ENCODE data around the gene ELOVL2. TPM values are rescaled to one million over a fixed set of nuclear protein-coding genes. Genes with fewer than 3 reads are reported as not detected.

The ELOVL2 gene, protein sequence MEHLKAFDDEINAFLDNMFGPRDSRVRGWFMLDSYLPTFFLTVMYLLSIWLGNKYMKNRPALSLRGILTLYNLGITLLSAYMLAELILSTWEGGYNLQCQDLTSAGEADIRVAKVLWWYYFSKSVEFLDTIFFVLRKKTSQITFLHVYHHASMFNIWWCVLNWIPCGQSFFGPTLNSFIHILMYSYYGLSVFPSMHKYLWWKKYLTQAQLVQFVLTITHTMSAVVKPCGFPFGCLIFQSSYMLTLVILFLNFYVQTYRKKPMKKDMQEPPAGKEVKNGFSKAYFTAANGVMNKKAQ
- total RNA-seq (2013; cell fraction: nucleolus; rRNA removed), result not detected in 2 replicates
- not detected in 2 replicates for total RNA-seq (2014; rRNA removed)
- not detected in 2 replicates for total RNA-seq (2014; rRNA removed; fragmentation: Illumina TruSeq; extraction: Trizol)
- not detected in 2 replicates for total RNA-seq (2021)
- not detected for polyA plus RNA-seq (2011; ENCODE audit: low read depth)
- 0.03 TPM in 1 of 2 replicates, not detected in the other for polyA plus RNA-seq (2011; rRNA removed)
- not detected in 2 replicates for polyA plus RNA-seq (2011; cell fraction: cytosol; rRNA removed)
- not detected in 2 replicates for polyA plus RNA-seq (2011; cell fraction: nucleus; rRNA removed)
- polyA plus RNA-seq (2012), result 0.03 TPM in 1 of 2 replicates, not detected in the other
- polyA plus RNA-seq (2014; fragmentation: Illumina TruSeq; extraction: Trizol), result 0.01 TPM in 1 of 2 replicates, not detected in the other
- polyA plus RNA-seq (2014; fragmentation: Nextera tagmentation; extraction: Ambion mirVana), result not detected
- not detected in 2 replicates for polyA plus RNA-seq (2014; rRNA removed)
- not detected for polyA plus RNA-seq (2016; fragmentation: Nextera tagmentation; extraction: Ambion mirVana)
- not detected in 2 replicates for polyA minus RNA-seq (2011; rRNA and poly(A)+ RNA removed)
- polyA minus RNA-seq (2011; cell fraction: cytosol; rRNA and poly(A)+ RNA removed), result not detected in 2 replicates
- polyA minus RNA-seq (2011; cell fraction: nucleus; rRNA and poly(A)+ RNA removed), result not detected in 2 replicates
- Bru-seq, nascent RNA, result percentile 12 among the genes with signal in this experiment
- percentile 14 among the genes with signal in this experiment for BruChase-seq, experiment 1, labeled RNA remaining after a 6-hour chase
- BruChase-seq, experiment 2, labeled RNA remaining after a 2-hour chase, result percentile 14 among the genes with signal in this experiment
- long read RNA-seq, experiment 1, result 0 reads
- long read RNA-seq, experiment 2, result 0 reads

DNA sequence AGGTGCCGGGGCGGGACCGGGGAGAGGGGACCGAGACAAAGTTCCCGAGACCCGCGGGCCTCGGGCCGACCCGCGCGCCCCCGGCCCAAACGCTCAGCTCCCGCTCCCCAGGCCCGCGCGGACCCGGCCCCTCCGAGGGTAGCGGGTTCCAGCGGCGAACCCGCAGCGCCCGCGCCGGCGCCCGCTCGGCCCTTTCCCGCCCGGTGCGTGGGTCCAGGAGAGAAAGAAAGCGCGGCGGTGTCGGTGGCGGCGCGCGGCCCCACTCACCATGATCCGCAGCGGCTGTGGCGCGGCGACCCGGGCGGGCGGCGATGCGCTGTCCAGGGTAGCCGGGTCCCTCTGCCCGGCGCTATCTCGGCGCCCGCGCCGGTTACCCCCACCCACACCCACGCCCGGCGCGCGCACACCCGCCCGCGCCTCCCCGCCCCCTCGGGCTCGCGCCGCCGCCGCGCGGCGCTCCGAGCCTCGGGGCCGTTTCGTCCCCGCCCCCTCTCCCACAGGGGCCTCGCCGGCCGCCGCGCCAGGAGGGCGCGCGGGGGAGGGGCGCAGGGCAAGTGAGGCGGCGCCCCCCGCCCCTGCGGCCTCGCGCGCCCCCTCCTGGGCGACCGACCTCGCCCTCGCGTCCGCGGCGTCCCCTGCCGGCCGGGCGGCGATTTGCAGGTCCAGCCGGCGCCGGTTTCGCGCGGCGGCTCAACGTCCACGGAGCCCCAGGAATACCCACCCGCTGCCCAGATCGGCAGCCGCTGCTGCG, at the start of gene ELOVL2:
ELOVL2 (minus strand) TSS at position 345 of the 751 bp plus-strand sequence; CDS start at position 270, 75 bp downstream.
- peak within 1 kb of the TSS; percentile 94 for H3K4me2 ChIP-seq (ENCODE audit: control insufficient read depth, insufficient read depth)
- no peaks in the 10 kb centered on the region for H3K36me3 ChIP-seq (ENCODE audit: control insufficient read depth in 2 of 2, insufficient read depth in 2 of 2, low read length in 1 of 2)
- FAIRE-seq (no peak), ATAC-seq (peak; percentile 78), DNase-seq (ENCODE audit: low read depth, low spot score) (no peak)
- ChIA-PET CTCF (no interaction called here), POLR2A (no interaction called here), RAD21 (ENCODE audit: unreplicated experiment) (no interaction called here), SMC1A (ENCODE audit: uncharacterized antibody, unreplicated experiment) (no interaction called here)
- BruUV-seq (replicated peaks), result no TSS peak
- intact Hi-C loops (cut with micrococcal nuclease; ENCODE audit: unreplicated experiment), result no loop called here
- in situ Hi-C loops (cut with MboI), result no loop called here
- H4K20me1 ChIP-seq (ENCODE audit: control insufficient read depth, insufficient read depth), result no peaks in the 10 kb centered on the region
- WGBS (ENCODE audit: insufficient coverage, insufficient replicate concordance, low lambda C conversion rate, missing lambda C conversion rate), result 31% methylated on average over 46 of the region's 124 CpGs
- H3K9me3 ChIP-seq (replicated peaks; ENCODE audit: control insufficient read depth, insufficient read depth, low read length), result no peaks in the 10 kb centered on the region
- peak within 1 kb of the TSS; percentile 58 for H3K4me3 ChIP-seq
- H3K4me1 ChIP-seq (ENCODE audit: control insufficient read depth, insufficient read depth, low read length), result 0 out of 2 replicates have a peak, but pooled peaks cover 4% of the 10 kb centered on the region
- no peak within 1 kb of the TSS for H3K9ac ChIP-seq (ENCODE audit: control insufficient read depth, insufficient read depth, low read length)
- no peak within 1 kb of the TSS for H3K27ac ChIP-seq (ENCODE audit: control insufficient read depth, insufficient read depth)
- peaks cover 8 to 22% of the 10 kb centered on the region in 2 experiments for H3K27me3 ChIP-seq (replicated peaks in 1 of 2; ENCODE audit: control insufficient read depth in 2 of 2, insufficient read depth in 2 of 2, low read length in 1 of 2)
- H3K79me2 ChIP-seq (ENCODE audit: control insufficient read depth, insufficient read depth, low read length), result no peaks in the 10 kb centered on the region
- H2AFZ ChIP-seq (ENCODE audit: control insufficient read depth, low read depth, low read length), result peak within 1 kb of the TSS; percentile 4; the same call in 1 of the 2 replicates
- TF ChIP-seq MXI1 (IDR thresholded peaks at IDR 0.05; ENCODE audit: low read depth, low read length), result no peak
- TF ChIP-seq RAD51 (IDR thresholded peaks at IDR 0.05), result no peak
- TF ChIP-seq HDAC6 (IDR thresholded peaks at IDR 0.05; ENCODE audit: unreplicated experiment), result no peak
- no peak for TF ChIP-seq TARDBP (IDR thresholded peaks at IDR 0.05; ENCODE audit: borderline replicate concordance)
- no peak for TF ChIP-seq POLR2AphosphoS5 (IDR thresholded peaks at IDR 0.05; ENCODE audit: low read length)
- TF ChIP-seq, protein P1, sequence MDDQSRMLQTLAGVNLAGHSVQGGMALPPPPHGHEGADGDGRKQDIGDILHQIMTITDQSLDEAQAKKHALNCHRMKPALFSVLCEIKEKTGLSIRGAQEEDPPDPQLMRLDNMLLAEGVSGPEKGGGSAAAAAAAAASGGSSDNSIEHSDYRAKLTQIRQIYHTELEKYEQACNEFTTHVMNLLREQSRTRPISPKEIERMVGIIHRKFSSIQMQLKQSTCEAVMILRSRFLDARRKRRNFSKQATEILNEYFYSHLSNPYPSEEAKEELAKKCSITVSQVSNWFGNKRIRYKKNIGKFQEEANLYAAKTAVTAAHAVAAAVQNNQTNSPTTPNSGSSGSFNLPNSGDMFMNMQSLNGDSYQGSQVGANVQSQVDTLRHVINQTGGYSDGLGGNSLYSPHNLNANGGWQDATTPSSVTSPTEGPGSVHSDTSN (IDR thresholded peaks at IDR 0.05; ENCODE audit: insufficient replicate concordance, low read depth, low read length), result no peak
- TF ChIP-seq, protein P2, sequence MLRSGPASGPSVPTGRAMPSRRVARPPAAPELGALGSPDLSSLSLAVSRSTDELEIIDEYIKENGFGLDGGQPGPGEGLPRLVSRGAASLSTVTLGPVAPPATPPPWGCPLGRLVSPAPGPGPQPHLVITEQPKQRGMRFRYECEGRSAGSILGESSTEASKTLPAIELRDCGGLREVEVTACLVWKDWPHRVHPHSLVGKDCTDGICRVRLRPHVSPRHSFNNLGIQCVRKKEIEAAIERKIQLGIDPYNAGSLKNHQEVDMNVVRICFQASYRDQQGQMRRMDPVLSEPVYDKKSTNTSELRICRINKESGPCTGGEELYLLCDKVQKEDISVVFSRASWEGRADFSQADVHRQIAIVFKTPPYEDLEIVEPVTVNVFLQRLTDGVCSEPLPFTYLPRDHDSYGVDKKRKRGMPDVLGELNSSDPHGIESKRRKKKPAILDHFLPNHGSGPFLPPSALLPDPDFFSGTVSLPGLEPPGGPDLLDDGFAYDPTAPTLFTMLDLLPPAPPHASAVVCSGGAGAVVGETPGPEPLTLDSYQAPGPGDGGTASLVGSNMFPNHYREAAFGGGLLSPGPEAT (IDR thresholded peaks at IDR 0.05; ENCODE audit: low read depth), result no peak
- no peak for TF ChIP-seq TCF7 (IDR thresholded peaks at IDR 0.05; ENCODE audit: borderline replicate concordance)
- TF ChIP-seq RAD21 (IDR thresholded peaks at IDR 0.05; ENCODE audit: insufficient read depth, low read depth, low read length), result peak; percentile 28; the same call in 1 of the 2 replicates
- TF ChIP-seq, protein P3, sequence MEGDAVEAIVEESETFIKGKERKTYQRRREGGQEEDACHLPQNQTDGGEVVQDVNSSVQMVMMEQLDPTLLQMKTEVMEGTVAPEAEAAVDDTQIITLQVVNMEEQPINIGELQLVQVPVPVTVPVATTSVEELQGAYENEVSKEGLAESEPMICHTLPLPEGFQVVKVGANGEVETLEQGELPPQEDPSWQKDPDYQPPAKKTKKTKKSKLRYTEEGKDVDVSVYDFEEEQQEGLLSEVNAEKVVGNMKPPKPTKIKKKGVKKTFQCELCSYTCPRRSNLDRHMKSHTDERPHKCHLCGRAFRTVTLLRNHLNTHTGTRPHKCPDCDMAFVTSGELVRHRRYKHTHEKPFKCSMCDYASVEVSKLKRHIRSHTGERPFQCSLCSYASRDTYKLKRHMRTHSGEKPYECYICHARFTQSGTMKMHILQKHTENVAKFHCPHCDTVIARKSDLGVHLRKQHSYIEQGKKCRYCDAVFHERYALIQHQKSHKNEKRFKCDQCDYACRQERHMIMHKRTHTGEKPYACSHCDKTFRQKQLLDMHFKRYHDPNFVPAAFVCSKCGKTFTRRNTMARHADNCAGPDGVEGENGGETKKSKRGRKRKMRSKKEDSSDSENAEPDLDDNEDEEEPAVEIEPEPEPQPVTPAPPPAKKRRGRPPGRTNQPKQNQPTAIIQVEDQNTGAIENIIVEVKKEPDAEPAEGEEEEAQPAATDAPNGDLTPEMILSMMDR (IDR thresholded peaks at IDR 0.05 in 2 of 3, conservative IDR thresholded peaks at IDR 0.05 in 1 of 3; ENCODE audit: control insufficient read depth in 2 of 3, extremely low read depth in 1 of 3, insufficient read depth in 1 of 3, low read depth in 3 of 3, low read length in 3 of 3), result peak; percentile 33 to 47 (median 42); a peak in 5 of 6 replicates
- TF ChIP-seq EGR1 (IDR thresholded peaks at IDR 0.05; ENCODE audit: borderline replicate concordance in 1 of 2, low read depth in 2 of 2, low read length in 2 of 2), result peak in 1 of 2 experiments; percentile 57; a peak in 1 of 3 replicates
- no peak for TF ChIP-seq CBX3 (IDR thresholded peaks at IDR 0.05; ENCODE audit: borderline replicate concordance, low read depth)
- TF ChIP-seq YY1 (IDR thresholded peaks at IDR 0.05; ENCODE audit: low read depth, low read length), result 0 out of 2 replicates have a peak, but pooled peaks have one; percentile 21

Measured in GM12878 (cell line).